Activated T-cell treated with anti-CD3 and anti-CD28 coated beads, Interleukin-2, amount 50 U/mL, for 4 hours (primary cell): ENCODE results near the gene ALG1. TPM values are rescaled to one million over a fixed set of nuclear protein-coding genes. Genes with fewer than 3 reads are reported as not detected.
"Not testable (repeated sequence)": the region's sequence is repeated elsewhere in the genome, so short reads cannot be mapped to it uniquely, and the experiment has no call there.

Experiments
- ATAC-seq, 2 donors: fragments of 200-7000 bp; cut with Tn5 transposase; one replicate each; pipeline ENCODE4 v1.10.0; 2021
- DNase-seq: peaks from one replicate; pipeline ENCODE4 v3.0.0-alpha.2; 2020
- H3K27me3 Mint-ChIP-seq: one replicate; pipeline ENCODE4 v1.8.0; 2021; ENCODE audit warnings: low read depth, mixed read lengths
- H3K36me3 Mint-ChIP-seq: one replicate; pipeline ENCODE4 v1.8.0; 2022; ENCODE audit warnings: mixed read lengths; ENCODE audit not compliant: insufficient read depth
- H3K4me1 Mint-ChIP-seq: one replicate; pipeline ENCODE4 v1.8.0; 2021; ENCODE audit warnings: low read depth, mixed read lengths
- H3K4me3 Mint-ChIP-seq: one replicate; pipeline ENCODE4 v1.8.0; 2021; ENCODE audit warnings: mild to moderate bottlenecking, moderate library complexity, mixed read lengths
- H3K9me3 Mint-ChIP-seq: one replicate; pipeline ENCODE4 v1.8.0; 2021; ENCODE audit warnings: mixed read lengths
- total RNA-seq, 3 donors: library from RNA; stranded (reverse); gene quantifications; one replicate each; pipeline ENCODE4 v1.2.1, GENCODE V29; 2021

The ALG1 gene
- total RNA-seq, 3 donors from 2014 or later = 51.7 to 59.1 (median 54.9) TPM

DNA sequence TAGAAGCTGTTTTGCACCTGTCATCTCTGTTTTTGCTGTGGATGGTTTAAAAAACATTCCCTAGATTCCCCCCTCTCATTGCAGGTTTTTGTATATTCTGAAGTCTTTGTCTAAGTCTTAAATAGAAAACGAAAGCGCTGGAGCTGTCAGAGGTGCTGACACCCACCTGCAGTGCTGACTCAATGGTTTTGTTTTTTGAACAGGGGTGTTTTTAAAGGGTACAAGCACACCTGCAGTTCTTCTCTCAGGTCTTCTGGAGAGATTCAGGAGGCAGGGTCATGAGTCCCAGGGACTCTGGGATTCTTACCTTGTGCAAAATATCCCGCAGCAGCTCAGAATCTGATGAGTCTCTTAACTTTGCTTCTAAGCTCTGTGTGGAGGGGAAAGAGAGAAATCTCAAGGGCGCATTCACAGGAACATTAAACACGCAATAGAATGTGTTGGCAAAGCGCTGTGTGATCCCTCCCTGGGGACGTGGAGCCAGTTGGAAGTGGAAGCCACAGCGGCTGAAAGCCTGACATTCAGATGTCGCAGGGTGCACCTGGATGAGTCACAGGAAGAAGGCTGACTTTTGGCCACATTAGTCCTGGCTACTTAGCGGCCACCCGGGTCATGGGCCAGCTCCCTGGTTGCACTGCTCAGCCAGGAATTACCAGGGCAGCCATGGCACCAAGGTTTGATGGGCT lies 23.6 kb downstream of the ALG1 start:
- Mint-ChIP-seq H3K4me3 (peak overlapping the region; percentile 35), H3K4me1 (peaks cover 28% of the 10 kb centered on the region)
- not testable (repeated sequence) for DNase-seq, ATAC-seq, H3K9me3 Mint-ChIP-seq, H3K36me3 Mint-ChIP-seq, H3K27me3 Mint-ChIP-seq

DNA sequence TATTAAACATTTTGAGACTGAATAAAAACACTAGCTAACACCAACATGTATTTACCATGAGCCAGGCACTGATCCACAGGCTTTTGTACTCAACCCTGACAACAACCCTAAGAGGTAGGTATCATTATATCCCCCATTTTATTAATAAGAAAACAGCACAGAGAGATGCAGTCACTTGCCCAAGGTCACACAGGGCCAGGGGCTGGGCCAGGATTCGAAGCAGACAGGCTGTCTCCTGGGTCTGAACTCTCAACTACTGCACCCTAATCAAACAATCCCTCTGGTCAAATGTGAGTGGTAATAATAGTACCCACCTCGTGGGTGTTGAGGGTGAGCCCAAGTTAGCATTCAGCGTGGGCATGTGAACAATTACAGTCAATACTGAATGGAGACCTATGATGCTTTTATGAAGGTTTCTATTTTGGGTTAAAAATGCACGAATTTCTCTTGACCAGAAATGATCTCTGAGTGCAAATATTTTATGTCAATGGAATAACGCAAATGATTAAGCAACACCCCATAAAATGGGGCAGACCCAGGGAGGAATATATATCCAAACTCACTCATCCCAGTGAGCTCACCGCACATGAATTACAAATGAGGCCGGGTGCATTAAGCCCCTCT lies 24.9 kb downstream of the ALG1 start:
- ATAC-seq, H3K36me3 Mint-ChIP-seq, DNase-seq, H3K27me3 Mint-ChIP-seq, H3K9me3 Mint-ChIP-seq: not testable (repeated sequence)
- H3K4me3 Mint-ChIP-seq = peak overlapping the region; percentile 89
- H3K4me1 Mint-ChIP-seq = peaks cover 28% of the 10 kb centered on the region

DNA sequence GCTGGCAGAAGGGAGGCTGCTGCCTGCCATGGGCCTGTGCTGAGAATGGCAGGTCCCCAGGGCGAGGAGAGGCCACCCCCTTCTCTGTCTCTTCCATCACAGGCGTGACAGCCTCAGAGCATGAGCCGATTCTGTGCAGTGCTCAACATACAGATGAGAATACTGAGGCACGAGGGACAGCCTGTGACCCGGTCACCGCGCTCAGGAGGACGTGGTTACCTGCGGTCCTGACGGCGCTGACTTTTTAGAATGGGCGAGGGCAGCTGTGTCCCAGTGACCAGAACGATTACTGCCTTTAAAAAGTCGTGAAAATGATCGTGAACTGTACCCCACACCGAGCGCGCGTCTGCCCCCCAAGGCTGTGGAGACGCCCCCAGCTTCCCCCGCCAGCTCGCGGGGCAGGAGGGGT lies 25.4 kb downstream of the ALG1 start:
- not testable (repeated sequence) for ATAC-seq, H3K36me3 Mint-ChIP-seq, H3K9me3 Mint-ChIP-seq, H3K27me3 Mint-ChIP-seq
- Mint-ChIP-seq H3K4me1 (peaks cover 27% of the 10 kb centered on the region), H3K4me3 (peak overlapping the region; percentile 89)
- DNase-seq = peak; percentile 26

DNA sequence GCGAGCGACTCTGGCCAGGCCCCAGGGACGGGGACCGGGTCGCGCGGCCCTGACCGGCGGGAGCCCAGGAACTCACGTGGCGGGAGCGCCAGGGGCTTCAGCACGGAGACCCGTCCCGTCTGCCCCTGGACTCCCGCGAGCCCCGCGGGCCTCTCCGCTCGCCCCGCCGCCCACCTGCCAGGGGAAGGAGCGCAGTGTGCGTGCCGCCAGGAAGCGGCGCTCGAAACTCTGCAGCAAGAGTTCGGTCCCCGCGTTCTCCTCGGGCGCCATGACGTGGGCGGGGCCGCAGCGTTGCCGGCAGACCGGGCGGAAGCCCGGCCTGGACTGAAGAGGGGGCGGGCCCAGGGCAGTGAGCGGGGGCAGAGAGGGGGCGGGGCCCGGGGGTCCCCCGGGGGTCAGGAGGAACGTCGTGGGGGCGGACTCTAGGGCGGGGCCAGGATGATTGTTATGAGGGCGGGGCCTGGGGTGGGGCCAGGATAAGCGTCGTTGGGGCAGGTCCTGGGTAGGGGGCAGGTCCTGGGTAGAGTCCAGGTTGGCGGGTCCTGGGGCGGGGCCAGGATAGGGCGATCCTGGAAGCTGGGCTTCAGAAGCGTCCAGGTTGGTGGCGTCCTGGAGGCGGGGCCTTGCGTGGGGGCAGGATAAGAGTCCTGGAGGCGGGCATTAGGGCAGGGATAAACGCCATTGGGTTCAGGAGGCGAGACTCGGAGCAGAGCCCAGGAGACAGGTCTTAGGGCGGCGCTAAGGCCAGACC lies 26.0 kb downstream of the ALG1 start, which contains the start of gene EEF2KMT:
TSS of gene EEF2KMT (minus strand) at position 326 of the 751 bp plus-strand sequence. CDS start at position 270, 56 bp downstream.
- ATAC-seq (peak; percentile 98 to 99), DNase-seq (peak; percentile 88)
- not testable (repeated sequence) for H3K27me3 Mint-ChIP-seq, H3K9me3 Mint-ChIP-seq, H3K36me3 Mint-ChIP-seq
- H3K4me1 Mint-ChIP-seq = peaks cover 23% of the 10 kb centered on the region
- H3K4me3 Mint-ChIP-seq = peak within 1 kb of the TSS; percentile 89

DNA sequence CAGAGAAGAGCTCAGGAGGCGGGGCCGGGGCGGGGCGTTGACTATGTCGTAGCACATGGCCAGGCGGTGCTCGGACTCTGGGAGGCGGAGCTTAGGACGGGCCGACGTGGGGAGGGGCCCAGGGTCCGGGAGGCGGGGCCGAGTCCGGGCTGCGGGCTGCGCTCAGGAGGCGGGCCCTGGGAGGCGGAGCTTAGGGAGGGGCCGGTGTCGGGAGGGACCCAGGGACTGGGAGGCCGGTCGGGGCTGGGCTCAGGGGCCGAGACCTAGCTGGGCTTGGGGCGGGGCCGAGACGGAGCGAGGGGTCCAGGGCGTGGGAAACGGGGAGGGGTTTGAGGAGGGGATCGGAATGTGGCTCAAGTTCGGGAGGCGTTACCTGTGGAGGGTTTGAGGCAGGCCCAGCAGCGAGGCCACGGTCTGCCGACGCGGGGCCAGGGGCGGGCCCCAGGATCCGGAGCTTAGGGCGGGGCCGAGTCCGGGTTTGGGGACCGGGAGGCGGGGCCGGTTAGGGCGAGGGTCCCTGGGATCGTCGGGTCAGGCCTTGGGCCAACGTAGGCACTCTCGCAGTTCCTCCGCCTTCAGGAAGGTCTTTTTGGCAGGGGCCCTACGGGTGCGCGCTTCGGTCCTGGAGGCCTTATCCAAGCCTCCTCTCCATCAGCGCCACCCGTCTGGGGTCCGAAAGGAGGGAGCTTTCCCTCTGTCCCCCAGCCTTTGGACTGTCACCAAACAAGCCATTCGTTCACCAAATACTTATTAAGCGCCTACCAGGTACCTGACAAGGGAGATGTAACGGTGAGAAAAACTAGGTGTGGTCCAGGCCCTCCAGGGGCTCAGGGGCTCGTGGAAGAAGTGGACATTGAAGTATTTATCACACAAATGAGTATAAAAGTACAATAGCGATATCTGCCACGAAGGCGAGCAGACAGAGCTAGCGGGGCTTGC lies 26.8 kb downstream of the ALG1 start:
- H3K36me3 Mint-ChIP-seq, H3K27me3 Mint-ChIP-seq, H3K9me3 Mint-ChIP-seq, ATAC-seq: not testable (repeated sequence)
- DNase-seq = peak; percentile 96
- peaks cover 23% of the 10 kb centered on the region for H3K4me1 Mint-ChIP-seq
- H3K4me3 Mint-ChIP-seq = peak overlapping the region; percentile 89

DNA sequence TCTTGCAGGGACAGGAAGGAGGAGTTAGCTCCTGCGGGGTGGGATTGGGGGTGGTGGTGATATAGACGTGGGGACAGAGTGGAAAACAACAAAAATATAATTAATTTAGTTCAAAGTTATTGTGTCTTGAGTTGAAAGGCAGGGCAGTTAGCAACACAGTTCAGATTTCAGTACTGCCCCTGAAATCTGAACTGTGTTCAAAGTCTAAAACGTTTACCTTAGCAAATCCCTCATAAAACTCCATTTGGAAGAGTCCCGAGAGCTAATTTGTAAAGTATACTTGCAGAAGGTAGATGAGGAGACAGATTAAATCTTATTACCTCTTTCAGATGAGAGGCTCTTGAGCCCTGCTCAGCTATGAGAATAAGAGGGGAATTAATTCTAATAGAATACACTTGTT lies 27.5 kb downstream of the ALG1 start:
- DNase-seq, H3K9me3 Mint-ChIP-seq, H3K27me3 Mint-ChIP-seq, ATAC-seq, H3K36me3 Mint-ChIP-seq: not testable (repeated sequence)
- Mint-ChIP-seq H3K4me3 (peak overlapping the region; percentile 89), H3K4me1 (peaks cover 23% of the 10 kb centered on the region)

DNA sequence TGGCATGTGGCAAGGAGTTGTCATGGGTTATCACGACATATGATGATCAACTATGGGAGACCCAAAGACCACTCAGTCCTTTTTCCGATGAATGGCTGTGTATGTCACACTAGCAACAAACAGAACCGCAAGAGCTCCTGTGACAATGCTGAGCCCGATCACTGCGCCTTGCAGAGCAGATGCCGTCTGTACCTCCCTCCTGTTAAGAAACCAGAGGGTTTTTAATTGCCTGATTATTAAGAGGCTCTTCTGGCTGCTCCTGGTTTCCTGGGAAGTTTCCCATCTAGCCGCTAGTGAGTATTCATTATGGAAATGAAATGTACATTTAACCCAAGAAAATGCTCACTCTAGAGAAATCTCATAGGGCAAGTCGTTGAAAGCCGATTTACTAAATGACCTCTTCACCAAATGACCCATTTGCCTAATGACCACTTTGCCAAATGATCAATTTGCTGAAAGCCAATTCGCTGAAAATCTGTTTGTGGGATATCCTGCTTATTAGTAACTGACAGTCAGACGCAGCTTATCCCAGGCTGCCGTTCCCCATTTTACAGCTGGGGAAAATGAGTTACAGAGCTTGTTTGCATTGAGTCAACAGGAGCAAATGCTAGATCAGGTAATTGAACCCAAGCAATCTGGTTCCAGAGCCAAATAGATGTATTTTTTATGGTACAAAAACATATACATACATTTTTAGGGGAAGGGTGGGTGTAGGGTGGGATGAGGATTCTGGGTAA lies 31.8 kb downstream of the ALG1 start:
- not testable (repeated sequence) for ATAC-seq, DNase-seq, H3K4me3 Mint-ChIP-seq, H3K9me3 Mint-ChIP-seq, H3K27me3 Mint-ChIP-seq, H3K4me1 Mint-ChIP-seq, H3K36me3 Mint-ChIP-seq

DNA sequence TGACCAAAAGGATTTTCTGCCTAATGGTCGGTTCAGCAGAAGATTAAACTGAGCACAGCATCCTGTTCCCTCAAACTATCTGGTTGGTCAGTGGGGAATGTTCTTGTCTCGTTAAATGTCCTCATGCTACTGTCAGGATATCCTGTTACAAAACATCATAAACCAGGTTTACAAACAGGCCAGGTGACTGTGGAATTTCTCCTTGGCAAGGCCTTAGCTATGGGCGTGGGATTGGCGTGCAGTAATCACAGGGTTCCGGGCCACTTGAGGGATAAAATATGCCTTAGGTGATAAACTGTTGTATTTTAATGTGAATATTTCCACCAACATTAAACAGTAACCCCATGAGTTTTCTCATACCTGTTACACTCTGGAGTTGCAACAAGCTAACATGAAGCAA lies 33.4 kb downstream of the ALG1 start:
- not testable (repeated sequence) for H3K9me3 Mint-ChIP-seq, H3K27me3 Mint-ChIP-seq, ATAC-seq, H3K4me1 Mint-ChIP-seq, DNase-seq, H3K4me3 Mint-ChIP-seq, H3K36me3 Mint-ChIP-seq

DNA sequence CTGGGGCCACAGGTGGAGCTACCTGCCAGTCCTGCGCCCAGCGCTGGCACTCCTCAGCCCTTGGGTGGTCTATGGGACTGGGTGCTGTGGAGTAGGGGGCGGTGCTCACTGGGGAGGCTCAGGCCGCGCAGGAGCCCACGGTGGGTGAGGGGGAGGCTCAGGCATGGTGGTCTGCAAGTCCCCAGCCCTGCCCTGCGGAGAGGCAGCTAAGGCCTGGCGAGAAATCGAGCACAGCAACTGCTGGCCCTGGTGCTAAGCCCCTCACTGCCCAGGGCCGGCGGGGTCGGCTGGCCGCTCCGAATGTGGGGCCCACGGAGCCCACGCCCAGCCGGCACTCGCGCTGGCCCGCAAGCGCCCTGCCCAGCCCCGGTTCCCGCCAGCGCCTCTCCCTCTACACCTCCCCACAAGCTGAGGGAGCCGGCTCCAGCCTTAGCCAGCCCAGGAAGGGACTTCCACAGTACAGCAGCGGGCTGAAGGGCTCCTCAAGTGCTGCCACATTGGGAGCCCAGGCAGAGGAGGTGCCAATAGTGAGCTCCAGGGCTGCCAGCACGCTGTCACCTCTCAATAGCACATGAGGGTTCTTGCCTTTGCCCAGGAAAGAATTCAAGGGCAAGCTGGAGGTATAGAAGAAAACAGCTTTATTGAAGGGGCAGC lies 37.0 kb downstream of the ALG1 start:
- no peaks in the 10 kb centered on the region for H3K36me3 Mint-ChIP-seq
- H3K4me1 Mint-ChIP-seq = no peaks in the 10 kb centered on the region
- peaks cover 6% of the 10 kb centered on the region for H3K27me3 Mint-ChIP-seq
- no peaks in the 10 kb centered on the region for H3K9me3 Mint-ChIP-seq
- no peak overlapping the region for H3K4me3 Mint-ChIP-seq
- no peak for DNase-seq
- no peak for ATAC-seq

DNA sequence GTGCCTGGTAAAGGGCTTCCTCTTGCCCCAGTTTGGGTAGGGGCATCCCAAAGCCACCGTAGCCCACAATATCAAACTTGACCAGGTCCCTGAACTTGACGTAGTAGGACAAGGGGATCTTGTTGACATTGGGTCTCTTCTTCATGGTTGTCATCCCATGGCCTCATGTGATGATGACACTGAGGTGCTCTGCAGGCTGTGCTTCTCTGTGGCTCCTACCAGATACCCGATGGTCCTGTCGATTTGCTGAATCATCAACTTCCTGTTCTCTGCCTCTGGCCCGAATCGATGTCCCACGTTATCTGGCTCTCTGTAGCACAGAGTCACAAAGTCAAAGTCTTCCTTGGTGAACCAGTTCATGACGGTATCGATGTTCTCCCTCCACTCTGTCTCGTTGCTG lies 39.3 kb downstream of the ALG1 start:
- H3K9me3 Mint-ChIP-seq, H3K4me3 Mint-ChIP-seq, H3K27me3 Mint-ChIP-seq, ATAC-seq, H3K36me3 Mint-ChIP-seq, H3K4me1 Mint-ChIP-seq, DNase-seq: not testable (repeated sequence)

DNA sequence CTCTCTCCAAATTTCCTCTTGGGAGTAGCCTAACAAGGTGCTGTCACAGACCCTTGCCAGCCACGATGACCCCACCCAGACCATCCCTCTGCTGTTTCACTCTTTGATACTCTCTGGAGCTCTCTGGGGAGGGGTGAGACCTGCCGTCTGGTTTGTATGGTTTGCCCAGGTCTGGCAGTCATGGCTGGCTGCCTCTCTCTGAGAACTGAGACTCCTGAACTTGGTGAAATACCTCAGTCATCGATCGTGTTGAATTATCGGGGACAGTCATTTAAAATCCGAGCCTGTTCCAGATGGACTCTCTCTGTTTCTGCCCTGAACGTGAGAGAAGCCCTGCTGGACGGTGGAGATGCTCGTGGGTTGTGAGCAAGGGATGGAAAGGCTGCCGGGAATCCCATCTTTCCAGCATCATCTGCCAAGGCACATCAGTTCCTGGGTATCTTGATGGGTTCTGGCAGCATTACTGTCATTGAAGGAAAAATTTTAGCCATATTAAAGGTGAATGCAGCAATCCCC lies 45.2 kb downstream of the ALG1 start:
- Mint-ChIP-seq H3K27me3 (peaks cover 16% of the 10 kb centered on the region), H3K4me1 (peaks cover 13% of the 10 kb centered on the region)
- H3K36me3 Mint-ChIP-seq, H3K9me3 Mint-ChIP-seq, ATAC-seq, DNase-seq, H3K4me3 Mint-ChIP-seq: not testable (repeated sequence)

DNA sequence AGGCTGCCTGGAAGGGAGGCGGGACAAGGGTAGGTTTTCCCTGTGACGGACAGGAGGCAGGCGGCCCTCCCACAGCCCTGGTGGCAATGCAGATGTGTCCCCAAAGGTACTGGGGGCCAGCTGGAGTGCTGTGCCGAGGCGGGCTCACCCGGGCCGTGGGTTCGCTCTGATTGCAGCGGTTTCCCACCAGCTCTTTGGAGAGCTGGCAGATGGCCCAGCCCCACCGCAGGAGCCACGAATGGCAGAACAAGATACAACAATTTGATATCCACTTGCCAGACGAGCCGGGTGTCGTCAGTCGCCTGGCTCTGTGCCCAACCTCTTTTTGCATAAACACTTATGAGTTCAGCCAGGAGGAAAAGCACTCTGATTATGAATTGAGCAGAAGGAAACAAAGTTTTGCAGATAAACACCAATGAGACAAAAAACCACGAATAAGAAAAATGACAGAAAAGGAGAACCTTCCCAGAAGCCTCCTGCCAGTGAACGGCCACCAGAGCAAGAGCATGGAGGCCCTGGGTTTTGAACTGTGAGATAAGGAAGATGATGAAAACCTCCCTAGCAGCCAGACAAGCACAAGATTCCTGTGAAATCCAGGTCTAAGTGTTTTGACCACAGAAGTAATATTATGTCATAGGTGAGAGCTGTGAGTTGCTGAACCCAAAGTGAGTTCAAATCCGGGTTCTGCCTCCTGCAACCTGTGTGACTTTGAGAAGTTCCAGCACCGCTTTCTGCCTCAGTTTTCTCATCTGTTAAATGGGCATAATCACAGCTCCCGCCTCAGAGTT lies 45.9 kb downstream of the ALG1 start:
- not testable (repeated sequence) for H3K9me3 Mint-ChIP-seq, DNase-seq, H3K36me3 Mint-ChIP-seq, ATAC-seq
- H3K27me3 Mint-ChIP-seq = peaks cover 18% of the 10 kb centered on the region
- H3K4me3 Mint-ChIP-seq = peak overlapping the region; percentile 52
- peaks cover 13% of the 10 kb centered on the region for H3K4me1 Mint-ChIP-seq
